HG03342 (cell line): ENCODE data around the gene CD9.
A peak's percentile ranks its signal among the peaks of the same experiment; 100 is the strongest.

Experiments used
- ATAC-seq: cut with Tn5 transposase; IDR thresholded peaks from one replicate; pipeline ENCODE4 v1.9.1; 2021; ENCODE audit warnings: mild to moderate bottlenecking, moderate library complexity; ENCODE audit not compliant: unreplicated experiment

Gene CD9

GRCh38 chr12:6273205-6273540 is 73.0 kb downstream of the CD9 start:
- no peak for ATAC-seq

GRCh38 chr12:6273541-6274230 is 73.5 kb downstream of the CD9 start:
- ATAC-seq: no peak

- no peak for ATAC-seq
Measured at GRCh38 chr12:6274231-6275221, 74.3 kb downstream of the CD9 start.

- no peak for ATAC-seq
Measured at GRCh38 chr12:6275928-6276887, 76.0 kb downstream of the CD9 start.

- no peak for ATAC-seq
Measured at GRCh38 chr12:6276956-6277620, 76.9 kb downstream of the CD9 start.

GRCh38 chr12:6277982-6278438 is 77.8 kb downstream of the CD9 start:
- no peak for ATAC-seq

DNA sequence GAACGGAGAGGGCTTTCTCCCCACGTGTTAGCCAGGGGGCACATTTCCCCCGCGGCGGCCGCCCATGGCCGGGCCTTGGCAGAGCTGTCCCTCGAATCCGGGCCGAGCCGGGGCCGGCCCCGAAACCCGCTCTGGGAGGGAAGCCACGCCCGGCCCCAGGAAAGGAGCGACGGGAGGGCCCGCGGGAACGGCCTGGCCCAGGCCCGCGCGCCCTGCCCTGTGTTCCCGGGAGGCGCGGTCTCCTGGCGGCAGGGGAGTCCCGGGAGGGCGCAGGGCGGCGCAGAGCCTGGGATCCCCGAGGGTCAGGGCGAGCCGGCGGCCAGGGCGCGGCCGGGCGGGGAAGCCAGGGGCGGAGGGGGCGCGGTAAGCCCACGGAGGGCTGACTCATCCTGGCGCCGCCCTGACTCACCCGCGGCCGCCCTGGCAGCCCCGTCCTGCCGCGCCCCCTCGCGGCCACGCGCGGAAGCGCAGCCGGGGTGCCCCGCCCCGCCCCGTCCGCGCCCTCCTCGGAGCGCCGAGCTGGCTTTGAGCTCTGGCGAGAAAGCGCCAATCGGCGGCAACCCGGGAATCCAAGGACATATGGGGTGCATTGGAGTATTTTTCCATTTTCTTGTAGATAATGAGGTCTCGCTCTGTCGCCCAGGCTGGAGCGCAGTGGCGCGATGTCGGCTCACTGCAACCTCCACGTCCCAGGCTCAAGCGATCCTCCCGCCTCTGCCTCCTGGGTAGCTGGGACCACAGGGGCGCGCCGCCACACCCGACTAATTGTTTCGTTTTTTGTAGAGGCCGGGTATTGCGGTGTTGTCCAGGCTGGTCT is 78.4 kb downstream of the CD9 start:
- ATAC-seq: peak; percentile 73

- no peak for ATAC-seq
Measured at GRCh38 chr12:6279256-6279628, 79.0 kb downstream of the CD9 start.

DNA sequence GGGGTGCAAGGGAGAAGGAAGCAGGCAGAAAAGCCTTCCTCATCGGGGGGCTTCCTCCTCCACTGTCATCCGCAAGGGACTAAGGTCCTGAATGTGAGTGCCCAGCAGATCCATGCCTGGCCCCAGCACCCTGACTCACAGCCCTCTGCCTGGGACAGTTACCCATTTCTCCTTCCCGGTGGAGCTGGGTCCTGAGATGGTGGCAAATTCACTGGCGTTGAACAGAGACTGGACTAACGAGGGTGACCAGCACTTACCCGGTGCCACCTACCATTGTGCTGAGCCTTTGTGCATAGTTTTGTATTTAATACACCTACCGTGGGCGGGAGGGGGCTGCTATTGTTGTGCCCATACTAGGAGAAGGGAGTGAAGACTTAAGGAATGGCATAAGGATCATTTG is 79.4 kb downstream of the CD9 start:
- ATAC-seq: no peak

DNA sequence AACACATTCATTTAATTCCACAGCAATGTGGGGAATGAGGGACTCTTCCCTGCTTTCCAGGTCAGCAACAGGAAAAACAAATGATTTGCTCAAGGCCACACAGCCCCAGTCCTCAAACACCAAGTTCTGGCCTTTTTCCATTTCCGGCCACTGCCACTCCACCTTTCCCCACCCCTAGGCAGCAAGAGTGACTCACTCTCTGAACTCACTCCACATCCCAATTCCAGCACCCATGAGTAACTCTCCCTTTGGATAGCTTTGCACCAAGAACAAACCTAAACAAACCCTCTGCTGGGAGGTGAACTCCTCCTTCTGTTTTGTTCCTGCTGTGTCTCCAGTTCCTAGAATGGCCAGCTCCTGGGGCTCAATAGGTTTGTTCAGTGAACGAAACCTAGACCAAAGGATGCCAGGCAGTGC is 79.9 kb downstream of the CD9 start:
- ATAC-seq: no peak

- ATAC-seq: no peak
Measured at GRCh38 chr12:6280672-6281071, 80.5 kb downstream of the CD9 start.

DNA sequence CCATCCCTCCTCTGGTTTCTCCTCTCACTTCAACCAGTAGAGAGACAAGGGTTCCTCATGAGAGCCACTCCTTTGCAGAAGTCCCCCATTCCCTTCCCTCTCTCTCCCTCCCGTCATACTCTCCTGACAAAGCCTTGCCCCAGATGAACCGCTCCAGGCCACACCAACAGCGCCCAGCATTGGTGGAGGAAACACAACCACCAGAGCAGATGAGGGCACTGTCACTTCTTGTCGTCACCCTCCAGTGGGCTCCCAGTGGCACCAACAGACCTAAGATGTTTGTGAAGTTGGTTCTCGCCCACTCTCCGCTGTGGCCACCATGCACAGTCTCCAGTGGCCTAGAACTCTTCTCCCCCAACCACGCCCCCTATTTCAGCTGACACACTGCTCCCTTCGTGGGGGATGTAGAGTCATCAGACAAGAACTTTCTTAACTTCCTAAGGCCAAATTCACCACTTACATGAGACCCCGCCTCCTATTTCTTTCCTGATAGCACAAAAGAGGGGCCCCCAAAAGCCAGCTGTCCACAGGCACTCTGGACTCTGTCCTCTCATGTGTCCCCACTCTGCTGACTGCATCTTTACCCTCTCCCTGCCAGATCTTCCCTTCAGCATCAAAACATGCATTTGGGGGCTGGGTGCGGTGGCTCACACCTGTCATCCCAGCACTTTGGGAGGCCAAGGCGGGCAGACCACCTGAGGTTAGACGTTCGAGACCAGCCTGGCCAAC is 81.0 kb downstream of the CD9 start:
- ATAC-seq: no peak

DNA sequence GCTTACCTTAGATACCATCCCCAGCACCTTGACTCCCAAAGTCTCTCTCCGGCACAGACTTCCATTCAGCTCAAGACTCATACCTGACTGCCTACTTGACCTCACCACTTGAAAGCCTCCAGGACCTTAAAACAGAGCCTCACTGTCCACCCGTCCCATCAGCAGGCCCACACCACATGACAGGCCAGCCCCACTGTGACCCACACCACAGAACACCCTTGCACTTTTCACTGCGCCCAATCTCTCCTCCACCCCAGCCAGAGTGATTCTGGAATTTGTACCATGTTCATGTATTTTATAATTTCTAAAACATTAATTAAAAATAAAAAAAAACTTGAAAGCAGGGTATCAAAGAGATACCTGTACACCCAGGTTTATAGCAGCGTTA is 82.2 kb downstream of the CD9 start:
- no peak for ATAC-seq

- no peak for ATAC-seq
Measured at GRCh38 chr12:6284273-6284672, 84.1 kb downstream of the CD9 start.

DNA sequence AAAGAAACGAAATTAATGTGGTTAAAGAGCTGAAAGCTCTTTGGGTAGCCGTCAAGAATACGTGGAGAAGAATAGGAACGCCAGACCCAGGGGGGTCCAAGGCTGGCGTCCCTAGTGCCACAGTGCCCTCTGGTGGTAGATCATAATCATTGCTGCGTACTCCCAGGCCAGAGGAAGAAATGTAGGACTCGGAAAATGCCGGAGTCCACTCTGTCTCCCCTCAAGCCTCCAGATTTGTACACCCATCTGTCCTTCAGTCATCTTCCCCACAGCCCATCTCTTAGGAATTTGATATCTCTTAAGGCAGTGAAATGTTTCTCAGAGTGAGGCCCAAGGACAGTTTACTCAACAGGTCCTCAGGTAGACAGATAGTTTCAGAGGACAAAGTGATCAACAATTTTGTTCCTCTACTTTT is 84.9 kb downstream of the CD9 start:
- peak; percentile 64 for ATAC-seq

DNA sequence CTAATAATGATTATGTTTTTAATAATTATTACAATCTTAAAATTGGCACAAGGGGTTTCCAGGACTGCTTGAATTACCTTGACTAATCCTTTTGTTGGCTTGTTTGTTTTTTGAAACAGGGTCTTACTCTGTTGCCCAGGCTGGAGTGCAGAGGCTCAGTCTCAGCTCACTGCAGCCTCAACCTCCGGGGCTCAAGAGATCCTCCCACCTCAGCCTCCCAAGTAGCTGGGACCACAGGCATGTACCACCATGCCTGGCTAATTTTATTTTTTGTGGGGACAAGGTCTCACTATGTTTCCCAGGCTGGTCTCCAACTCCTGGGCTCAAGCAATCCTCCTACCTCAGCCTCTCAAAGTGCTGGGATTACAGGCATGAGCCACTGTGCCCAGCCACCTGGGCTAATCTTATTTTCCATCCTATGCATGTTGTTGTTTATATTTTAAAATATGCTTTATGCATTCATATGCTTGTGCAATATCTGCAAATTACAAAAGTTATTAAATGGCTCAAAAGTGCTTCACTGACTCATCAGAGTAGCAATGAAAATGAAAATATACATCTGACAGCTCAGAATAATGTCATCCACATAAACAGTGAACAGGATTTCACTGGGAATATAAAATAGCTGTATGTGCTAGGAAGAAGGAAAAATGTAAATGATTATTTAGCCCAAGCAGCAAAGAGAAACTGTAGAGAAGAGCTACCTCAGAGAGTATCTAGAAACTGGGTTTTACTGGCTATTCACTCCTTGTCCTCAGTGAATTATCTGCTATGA is 85.5 kb downstream of the CD9 start:
- ATAC-seq: no peak
